ENCODE measurements around the gene CENPP.

CENPP gene

GRCh38 chr9:92463387-92463786 lies 137.6 kb downstream of the CENPP start:
- H3K4me3 ChIP-seq (replicated peaks; ENCODE audit: low read depth, low read length) = no peak overlapping the region
- DNase-seq (ENCODE audit: extremely low read depth, insufficient read length) = no peak
- no peak for TF ChIP-seq CTCF (IDR thresholded peaks at IDR 0.05; ENCODE audit: insufficient read depth, low read length, poor library complexity, severe bottlenecking)
- H3K36me3 ChIP-seq (ENCODE audit: control insufficient read depth, insufficient read depth, low read length) = no peaks in the 10 kb centered on the region
- H3K27me3 ChIP-seq (replicated peaks; ENCODE audit: control insufficient read depth, insufficient read depth, low read length) = no peaks in the 10 kb centered on the region

- Histone ChIP-seq H3K4me3 (replicated peaks; ENCODE audit: low read depth, low read length) (no peak overlapping the region), H3K36me3 (ENCODE audit: control insufficient read depth, insufficient read depth, low read length) (no peaks in the 10 kb centered on the region), H3K27me3 (replicated peaks; ENCODE audit: control insufficient read depth, insufficient read depth, low read length) (no peaks in the 10 kb centered on the region)
- TF ChIP-seq CTCF (IDR thresholded peaks at IDR 0.05; ENCODE audit: insufficient read depth, low read length, poor library complexity, severe bottlenecking) = no peak
- no peak for DNase-seq (ENCODE audit: extremely low read depth, insufficient read length)
Measured at GRCh38 chr9:92463984-92464383, 138.2 kb downstream of the CENPP start.

- no peaks in the 10 kb centered on the region for H3K27me3 ChIP-seq (replicated peaks; ENCODE audit: control insufficient read depth, insufficient read depth, low read length)
- H3K4me3 ChIP-seq (replicated peaks; ENCODE audit: low read depth, low read length) = no peak overlapping the region
- TF ChIP-seq CTCF (IDR thresholded peaks at IDR 0.05; ENCODE audit: insufficient read depth, low read length, poor library complexity, severe bottlenecking) = no peak
- DNase-seq (ENCODE audit: extremely low read depth, insufficient read length) = no peak
- H3K36me3 ChIP-seq (ENCODE audit: control insufficient read depth, insufficient read depth, low read length) = no peaks in the 10 kb centered on the region
Measured at GRCh38 chr9:92467041-92467440, 141.3 kb downstream of the CENPP start.

- no peak for TF ChIP-seq CTCF (IDR thresholded peaks at IDR 0.05; ENCODE audit: insufficient read depth, low read length, poor library complexity, severe bottlenecking)
- DNase-seq (ENCODE audit: extremely low read depth, insufficient read length) = no peak
Measured at GRCh38 chr9:92467511-92467910, 141.8 kb downstream of the CENPP start.

GRCh38 chr9:92468206-92468605 lies 142.5 kb downstream of the CENPP start:
- no peak for TF ChIP-seq CTCF (IDR thresholded peaks at IDR 0.05; ENCODE audit: insufficient read depth, low read length, poor library complexity, severe bottlenecking)
- Histone ChIP-seq H3K36me3 (ENCODE audit: control insufficient read depth, insufficient read depth, low read length) (no peaks in the 10 kb centered on the region), H3K4me3 (replicated peaks; ENCODE audit: low read depth, low read length) (no peak overlapping the region), H3K27me3 (replicated peaks; ENCODE audit: control insufficient read depth, insufficient read depth, low read length) (no peaks in the 10 kb centered on the region)
- DNase-seq (ENCODE audit: extremely low read depth, insufficient read length) = no peak

More at GRCh38 chr9:92467511-92467910, 141.8 kb downstream of the CENPP start:
- no peaks in the 10 kb centered on the region for H3K36me3 ChIP-seq (ENCODE audit: control insufficient read depth, insufficient read depth, low read length)
- no peak overlapping the region for H3K4me3 ChIP-seq (replicated peaks; ENCODE audit: low read depth, low read length)
- no peaks in the 10 kb centered on the region for H3K27me3 ChIP-seq (replicated peaks; ENCODE audit: control insufficient read depth, insufficient read depth, low read length)

- Histone ChIP-seq H3K27me3 (replicated peaks; ENCODE audit: control insufficient read depth, insufficient read depth, low read length) (no peaks in the 10 kb centered on the region), H3K4me3 (replicated peaks; ENCODE audit: low read depth, low read length) (no peak overlapping the region), H3K36me3 (ENCODE audit: control insufficient read depth, insufficient read depth, low read length) (no peaks in the 10 kb centered on the region)
- no peak for TF ChIP-seq CTCF (IDR thresholded peaks at IDR 0.05; ENCODE audit: insufficient read depth, low read length, poor library complexity, severe bottlenecking)
- DNase-seq (ENCODE audit: extremely low read depth, insufficient read length) = no peak
Measured at GRCh38 chr9:92474587-92474986, 148.8 kb downstream of the CENPP start.
